SK-N-SH (cell line): ENCODE measurements around the gene HOXD11. TPM values are rescaled to one million over a fixed set of nuclear protein-coding genes. Genes with fewer than 3 reads are reported as not detected.
A peak's percentile ranks its signal among the peaks of the same experiment; 100 is the strongest.

Source experiments
- CTCF ChIA-PET: fragments of 300-600, 350-600 bp; formaldehyde crosslinking; extraction: SDS; loops from one replicate; lab custom pipeline; 2021; lab: Yijun Ruan, JAX
- POLR2A ChIA-PET: fragments of 350-600 bp; sonication (Branson Sonifier 250); formaldehyde crosslinking; extraction: SDS; loops from one replicate; lab custom pipeline; 2020; ENCODE audit warnings: antibody characterized with exemption, inconsistent platforms; lab: Yijun Ruan, JAX
- DNase-seq: peaks from one replicate; pipeline ENCODE4 v3.0.0; 2012
- H2AFZ ChIP-seq: fragments of 200-600 bp; sonication (generic); 2 replicates; pipeline ENCODE4 v1.8.1; 2016; ENCODE audit warnings: antibody characterized with exemption, mild to moderate bottlenecking, low read depth
- H3F3A ChIP-seq: fragments of 200-600 bp; sonication (generic); replicated peaks from 2 replicates; pipeline ENCODE3; 2016; ENCODE audit warnings: antibody characterized with exemption, mild to moderate bottlenecking; ENCODE audit not compliant: insufficient read depth
- H3K27ac ChIP-seq, 2 experiments: fragments of 200-500 bp in 1 of 2; fragments of 200-600 bp in 1 of 2; sonication (Bioruptor generic) in 1 of 2; sonication (generic), shearing (Covaris generic) in 1 of 2; 2 replicates each; pipeline versions ENCODE4 v1.5.1 to v1.6.1; 2014 to 2016; ENCODE audit warnings: low read depth in 2 of 2, inconsistent platforms in 1 of 2, low read length in 1 of 2, mild to moderate bottlenecking in 1 of 2, mixed read lengths in 1 of 2
- H3K27me3 ChIP-seq: fragments of 200-600 bp; sonication (generic), shearing (Covaris generic); 2 replicates; pipeline ENCODE4 v1.6.1; 2016; ENCODE audit warnings: mixed run types; ENCODE audit not compliant: insufficient read depth
- H3K36me3 ChIP-seq, 2 experiments: fragments of 200-500 bp in 1 of 2; fragments of 200-600 bp in 1 of 2; sonication (Bioruptor generic) in 1 of 2; sonication (generic) in 1 of 2; replicated peaks in 1 of 2; 2 replicates each; pipeline versions ENCODE3 to v1.5.1; 2014 to 2016; ENCODE audit warnings: low read length in 1 of 2, mild to moderate bottlenecking in 1 of 2; ENCODE audit not compliant: insufficient read depth in 2 of 2, control insufficient read depth in 1 of 2
- H3K4me1 ChIP-seq, 2 experiments: fragments of 200-500 bp in 1 of 2; fragments of 200-600 bp in 1 of 2; sonication (Bioruptor generic) in 1 of 2; sonication (generic), shearing (Covaris generic) in 1 of 2; 2 replicates each; pipeline versions ENCODE4 v1.5.1 to v1.6.1; 2014 to 2016; ENCODE audit warnings: low read depth in 1 of 2, low read length in 1 of 2, mixed run types in 1 of 2; ENCODE audit not compliant: insufficient read depth in 2 of 2, control insufficient read depth in 1 of 2
- H3K4me2 ChIP-seq: fragments of 200-600 bp; sonication (generic), shearing (Covaris generic); 2 replicates; pipeline ENCODE4 v1.6.1; 2017; ENCODE audit warnings: mixed run types
- H3K4me3 ChIP-seq, 2 experiments: fragments of 200-500 bp in 1 of 2; fragments of 200-600 bp in 1 of 2; sonication (Bioruptor generic) in 1 of 2; sonication (generic), shearing (Covaris generic) in 1 of 2; 2 replicates each; pipeline versions ENCODE4 v1.5.1 to v1.8.1; 2014 to 2016; ENCODE audit warnings: low read depth in 2 of 2, inconsistent platforms in 1 of 2, low read length in 1 of 2, mild to moderate bottlenecking in 1 of 2, mixed read lengths in 1 of 2, moderate library complexity in 1 of 2
- H3K79me2 ChIP-seq: fragments of 200-600 bp; sonication (generic); 2 replicates; pipeline ENCODE4 v1.8.1; 2017; ENCODE audit warnings: mild to moderate bottlenecking; ENCODE audit not compliant: insufficient read depth
- H3K9ac ChIP-seq: fragments of 200-600 bp; sonication (generic); 2 replicates; pipeline ENCODE4 v1.6.1; 2017; ENCODE audit warnings: mixed run types
- H3K9me2 ChIP-seq: fragments of 200-600 bp; sonication (generic); 2 replicates; pipeline ENCODE4 v1.6.1; 2017; ENCODE audit warnings: mixed run types
- H3K9me3 ChIP-seq: fragments of 200-600 bp; sonication (generic); 2 replicates; pipeline ENCODE4 v1.6.1; 2017; ENCODE audit warnings: mixed run types, mild to moderate bottlenecking, moderate library complexity
- H4K20me1 ChIP-seq: fragments of 200-600 bp; sonication (generic); 2 replicates; pipeline ENCODE4 v1.6.1; 2017; ENCODE audit warnings: mild to moderate bottlenecking, mixed run types; ENCODE audit not compliant: insufficient read depth
- EZH2phosphoT487 ChIP-seq: fragments of 200-600 bp; sonication (generic); IDR thresholded peaks from 2 replicates; pipeline ENCODE4 v1.6.1; 2017; ENCODE audit warnings: low read depth, mixed run types, mild to moderate bottlenecking, antibody characterized with exemption, moderate library complexity, borderline replicate concordance
- FOXJ3 ChIP-seq: sonication (generic); formaldehyde crosslinking; IDR thresholded peaks from 2 replicates; pipeline ENCODE4 v1.5.1; 2020; ENCODE audit warnings: mild to moderate bottlenecking, missing genetic modification reagents
- GABPA ChIP-seq: IDR thresholded peaks from 2 replicates; pipeline ENCODE4 v1.4.0; 2012; ENCODE audit warnings: low read depth, mild to moderate bottlenecking
- GATA2 ChIP-seq: sonication (generic); formaldehyde crosslinking; IDR thresholded peaks from 2 replicates; pipeline ENCODE4 v1.5.0; 2020; ENCODE audit warnings: mild to moderate bottlenecking, missing genetic modification reagents
- IRF3 ChIP-seq: fragments of 150-350 bp; IDR thresholded peaks from 2 replicates; pipeline ENCODE4 v1.6.1; 2016; ENCODE audit warnings: mild to moderate bottlenecking, low read depth, low read length
- RAD21 ChIP-seq: IDR thresholded peaks from 2 replicates; pipeline ENCODE4 v1.6.1; 2012; ENCODE audit warnings: mild to moderate bottlenecking, low read length
- RCOR1 ChIP-seq: fragments of 150-350 bp; IDR thresholded peaks from 2 replicates; pipeline ENCODE4 v1.6.1; 2017; ENCODE audit warnings: antibody characterized with exemption, low read length
- RXRA ChIP-seq: IDR thresholded peaks from 2 replicates; pipeline ENCODE4 v1.4.0; 2012; ENCODE audit warnings: low read depth, mild to moderate bottlenecking, borderline replicate concordance
- TAF1 ChIP-seq: IDR thresholded peaks from 2 replicates; pipeline ENCODE4 v1.6.1; 2012; ENCODE audit warnings: low read depth, mild to moderate bottlenecking, low read length, moderate library complexity, borderline replicate concordance
- WGBS: methylation state at CpG from one replicate; pipeline ENCODE4 v1.1.6; 2017; ENCODE audit warnings: low lambda C conversion rate; 5-methylcytosine and 5-hydroxymethylcytosine counted together
- polyA plus RNA-seq, 3 experiments: library from polyadenylated mRNA; depleted of rRNA; stranded (reverse); fragments of >200 nt; gene quantifications; 2 replicates each; pipeline ENCODE4 v1.2.3, GENCODE V29; 2012

Gene HOXD11
- polyA plus RNA-seq, 1 of the 3 experiments (the other 2 are of a cell fraction): not detected

- WGBS: 55% methylated on average over 20 of the region's 40 CpGs
- ChIA-PET CTCF (interaction anchor here (0.8 to 17.7 kb wide), 13 partner anchors 7 to 1044 kb away, joined by 3 to 264 read pairs (median 8); partner anchors contain the start of genes HOXD12, HOXD13 and HOXD9), POLR2A (interaction anchor here (1.0 kb wide), 1 partner anchor 13 kb away, joined by 3 read pairs; no protein-coding TSS in a partner anchor)
- Histone ChIP-seq H3K9me3 (no peaks in the 10 kb centered on the region), H3K36me3 (no peaks in the 10 kb centered on the region), H3K4me2 (0 out of 2 replicates have a peak overlapping the region, but pooled peaks have one; percentile 57), H3K27ac (no peak overlapping the region), H3K4me1 (peaks cover 0 to 14% of the 10 kb centered on the region in 2 experiments; a peak in 1 of 4 replicates), H3F3A (no peaks in the 10 kb centered on the region), H3K4me3 (peak overlapping the region in 1 of 2 experiments; percentile 45; a peak in 1 of 4 replicates), H3K79me2 (no peaks in the 10 kb centered on the region), H3K9me2 (no peaks in the 10 kb centered on the region), H3K27me3 (peaks cover 49% of the 10 kb centered on the region), H2AFZ (no peak overlapping the region), H3K9ac (no peak overlapping the region), H4K20me1 (no peaks in the 10 kb centered on the region)
- TF ChIP-seq EZH2phosphoT487 (0 out of 2 replicates have a peak, but pooled peaks have one; percentile 53), GATA2 (no peak)
- DNase-seq: no peak
Measured at GRCh38 chr2:176117162-176117822, 10.2 kb downstream of the HOXD11 start.

- Histone ChIP-seq H3K4me3 (no peak overlapping the region; a peak in 1 of 4 replicates), H3K9ac (no peak overlapping the region), H3K36me3 (no peaks in the 10 kb centered on the region), H3K4me2 (no peak overlapping the region), H3F3A (no peaks in the 10 kb centered on the region), H3K79me2 (no peaks in the 10 kb centered on the region), H3K9me2 (no peaks in the 10 kb centered on the region), H4K20me1 (no peaks in the 10 kb centered on the region), H3K27me3 (peaks cover 43% of the 10 kb centered on the region), H2AFZ (no peak overlapping the region), H3K4me1 (peaks cover 0 to 14% of the 10 kb centered on the region in 2 experiments; a peak in 1 of 4 replicates), H3K9me3 (no peaks in the 10 kb centered on the region), H3K27ac (no peak overlapping the region)
- CTCF ChIA-PET: interaction anchor here (0.8 to 17.7 kb wide), 11 partner anchors 7 to 1043 kb away, joined by 3 to 264 read pairs (median 9); partner anchors contain the start of genes HOXD12, HOXD13 and HOXD9
- POLR2A ChIA-PET: interaction anchor here (1.0 kb wide), 1 partner anchor 14 kb away, joined by 3 read pairs; no protein-coding TSS in a partner anchor
- 81% methylated on average over 11 of the region's 11 CpGs for WGBS
- no peak for DNase-seq
- TF ChIP-seq FOXJ3 (no peak), IRF3 (no peak), RAD21 (no peak), RXRA (no peak), GABPA (no peak), RCOR1 (no peak), TAF1 (no peak)
- TF ChIP-seq, all 33 proteins: peak for 0
Measured at GRCh38 chr2:176117823-176118371, 10.8 kb downstream of the HOXD11 start.
